AG09319 (cell line): ENCODE data around the gene DRD4.

Experiments used
- DNase-seq: peaks from one replicate; pipeline ENCODE4 v3.0.0-alpha.2; 2010; ENCODE audit warnings: low read depth; ENCODE audit errors: extremely low read depth
- TF ChIP-seq, protein P1 (sequence below): IDR thresholded peaks from 2 replicates; pipeline ENCODE4 v1.5.1; 2011; ENCODE audit warnings: low read depth, mild to moderate bottlenecking, inconsistent platforms, low read length, moderate library complexity

Gene DRD4

DNA sequence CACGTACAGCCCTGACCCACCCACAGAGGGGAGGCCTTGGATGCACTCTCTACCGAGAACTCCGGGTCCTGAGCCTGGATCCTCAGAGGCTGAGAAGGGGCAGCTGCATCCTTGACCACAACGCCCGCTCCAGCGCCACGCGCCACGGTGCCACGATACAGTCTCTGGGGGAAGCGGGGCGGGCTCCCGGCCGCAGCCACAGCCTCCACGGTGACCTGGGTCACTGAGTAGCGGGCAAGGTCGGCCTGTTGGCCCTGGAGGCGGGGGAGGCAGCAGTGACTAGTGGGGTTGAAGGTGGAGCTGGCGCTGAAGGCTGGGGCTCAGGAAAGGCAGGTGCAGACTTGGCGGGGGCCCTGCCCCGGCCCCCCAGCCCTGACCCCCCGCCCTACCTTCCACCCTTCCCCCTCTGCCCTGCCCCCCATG lies 17.4 kb upstream of the DRD4 start:
- TF ChIP-seq, protein P1, sequence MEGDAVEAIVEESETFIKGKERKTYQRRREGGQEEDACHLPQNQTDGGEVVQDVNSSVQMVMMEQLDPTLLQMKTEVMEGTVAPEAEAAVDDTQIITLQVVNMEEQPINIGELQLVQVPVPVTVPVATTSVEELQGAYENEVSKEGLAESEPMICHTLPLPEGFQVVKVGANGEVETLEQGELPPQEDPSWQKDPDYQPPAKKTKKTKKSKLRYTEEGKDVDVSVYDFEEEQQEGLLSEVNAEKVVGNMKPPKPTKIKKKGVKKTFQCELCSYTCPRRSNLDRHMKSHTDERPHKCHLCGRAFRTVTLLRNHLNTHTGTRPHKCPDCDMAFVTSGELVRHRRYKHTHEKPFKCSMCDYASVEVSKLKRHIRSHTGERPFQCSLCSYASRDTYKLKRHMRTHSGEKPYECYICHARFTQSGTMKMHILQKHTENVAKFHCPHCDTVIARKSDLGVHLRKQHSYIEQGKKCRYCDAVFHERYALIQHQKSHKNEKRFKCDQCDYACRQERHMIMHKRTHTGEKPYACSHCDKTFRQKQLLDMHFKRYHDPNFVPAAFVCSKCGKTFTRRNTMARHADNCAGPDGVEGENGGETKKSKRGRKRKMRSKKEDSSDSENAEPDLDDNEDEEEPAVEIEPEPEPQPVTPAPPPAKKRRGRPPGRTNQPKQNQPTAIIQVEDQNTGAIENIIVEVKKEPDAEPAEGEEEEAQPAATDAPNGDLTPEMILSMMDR = no peak
- DNase-seq = no peak

DNA sequence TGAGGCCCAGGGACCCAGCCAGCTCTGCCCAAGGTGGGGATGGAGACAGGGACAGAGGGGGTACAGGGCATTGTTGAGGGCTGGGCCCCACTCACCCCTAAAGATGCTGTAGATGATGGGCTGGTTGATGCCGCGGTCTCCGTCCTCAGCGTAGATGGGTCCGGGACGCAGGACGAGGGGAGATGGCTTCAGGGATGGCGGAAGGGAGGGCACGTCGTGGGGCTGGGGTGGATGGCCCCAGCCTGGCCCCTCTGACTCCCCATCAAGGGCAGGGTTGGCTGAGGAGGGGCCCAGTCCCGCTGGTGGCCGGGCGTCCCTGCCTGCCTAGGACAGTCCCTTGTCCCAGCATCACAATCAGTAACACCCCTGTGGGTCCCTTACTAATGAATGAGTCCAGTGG lies 16.9 kb upstream of the DRD4 start:
- DNase-seq = no peak
- TF ChIP-seq, protein P1 = no peak

DNA sequence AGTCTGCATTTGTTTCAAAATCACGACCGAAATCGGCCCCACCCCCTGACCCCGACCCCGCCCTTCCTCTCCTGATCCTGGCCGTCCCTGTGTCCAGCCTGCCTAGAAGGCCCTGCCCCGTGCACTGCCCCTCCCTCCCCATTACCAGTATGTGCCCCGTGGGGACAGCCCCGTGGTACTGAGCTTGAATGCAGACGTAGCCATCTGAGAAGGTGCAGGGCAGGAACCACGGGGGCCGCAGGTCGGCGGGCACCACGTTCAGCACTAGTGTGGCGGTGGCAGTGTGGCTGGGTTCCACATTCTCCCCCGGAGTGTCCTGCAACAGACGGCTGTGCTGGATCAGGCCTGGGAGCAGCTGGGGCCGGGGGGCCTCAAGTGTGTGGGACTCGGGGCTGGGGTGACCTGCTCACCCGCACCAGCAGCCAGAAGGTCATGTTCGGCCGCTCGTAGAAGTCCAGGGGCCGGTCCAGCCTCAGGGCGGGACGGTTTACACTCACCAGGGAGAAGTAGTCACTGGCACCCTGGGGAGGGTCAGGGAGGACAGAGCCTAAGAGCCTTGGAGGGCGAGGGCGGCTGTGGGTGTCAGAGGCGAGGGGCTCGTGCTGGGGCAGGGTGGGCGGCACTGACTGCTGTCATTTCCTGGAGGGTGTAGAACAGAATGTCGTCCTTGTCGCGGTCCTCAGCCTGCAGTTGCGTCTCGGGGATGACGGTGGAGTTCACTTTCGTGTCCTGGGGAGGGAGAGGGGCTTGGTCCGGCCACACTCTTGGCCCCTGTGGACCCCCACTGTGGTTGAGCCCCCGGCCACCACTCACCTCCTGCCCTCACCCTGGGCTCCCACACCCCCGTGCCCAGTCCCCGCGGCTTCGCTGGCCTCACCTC lies 15.9 kb upstream of the DRD4 start:
- TF ChIP-seq, protein P1 = no peak

DNA sequence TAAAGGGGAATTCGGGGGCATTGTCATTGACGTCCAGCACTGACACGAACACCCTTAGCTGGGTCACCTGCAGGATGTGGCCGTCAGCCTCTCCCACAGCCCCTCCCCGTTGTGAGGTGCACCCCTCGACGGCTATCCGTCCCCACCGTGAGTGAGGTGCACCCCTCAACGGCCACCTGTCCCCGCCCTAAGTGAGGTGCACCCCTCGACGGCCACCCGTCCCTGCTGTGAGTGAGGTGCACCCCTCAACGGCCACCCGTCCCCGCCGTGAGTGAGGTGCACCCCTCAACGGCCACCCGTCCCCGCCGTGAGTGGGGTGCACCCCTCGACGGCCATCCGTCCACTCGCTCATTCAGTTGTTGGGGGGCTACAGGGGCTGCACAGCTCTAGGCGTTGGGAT lies 15.2 kb upstream of the DRD4 start:
- TF ChIP-seq, protein P1 = no peak
- DNase-seq = no peak

More for the DNA sequence above, 15.9 kb upstream of the DRD4 start:
- DNase-seq = no peak

DNA sequence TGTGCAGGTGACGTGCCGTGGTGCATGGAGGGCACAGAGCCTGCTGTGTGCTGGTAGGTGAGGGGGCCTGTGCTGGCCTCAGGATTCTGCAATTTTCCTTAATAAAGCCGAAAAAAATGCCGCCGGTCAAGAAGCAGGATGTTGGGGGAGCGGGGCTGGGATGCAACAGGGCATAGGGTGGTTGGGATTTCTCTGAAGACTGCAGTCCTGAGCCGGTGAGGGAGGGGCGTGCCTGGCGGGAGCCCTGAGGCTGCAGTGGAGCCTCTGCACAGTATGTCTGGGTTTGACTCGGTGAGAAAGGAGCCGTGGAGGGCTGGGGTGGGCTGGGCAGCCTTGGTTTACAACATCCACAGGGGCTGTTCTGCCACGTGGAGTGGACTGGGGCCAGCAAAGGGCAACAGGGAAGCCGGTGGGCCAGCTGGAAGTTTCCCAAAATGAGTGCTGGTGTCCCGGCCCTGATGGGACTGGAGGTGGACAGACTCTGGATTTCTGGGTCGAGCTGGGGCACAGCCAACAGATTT lies 13.7 kb upstream of the DRD4 start:
- TF ChIP-seq, protein P1 = no peak
- DNase-seq = no peak

DNA sequence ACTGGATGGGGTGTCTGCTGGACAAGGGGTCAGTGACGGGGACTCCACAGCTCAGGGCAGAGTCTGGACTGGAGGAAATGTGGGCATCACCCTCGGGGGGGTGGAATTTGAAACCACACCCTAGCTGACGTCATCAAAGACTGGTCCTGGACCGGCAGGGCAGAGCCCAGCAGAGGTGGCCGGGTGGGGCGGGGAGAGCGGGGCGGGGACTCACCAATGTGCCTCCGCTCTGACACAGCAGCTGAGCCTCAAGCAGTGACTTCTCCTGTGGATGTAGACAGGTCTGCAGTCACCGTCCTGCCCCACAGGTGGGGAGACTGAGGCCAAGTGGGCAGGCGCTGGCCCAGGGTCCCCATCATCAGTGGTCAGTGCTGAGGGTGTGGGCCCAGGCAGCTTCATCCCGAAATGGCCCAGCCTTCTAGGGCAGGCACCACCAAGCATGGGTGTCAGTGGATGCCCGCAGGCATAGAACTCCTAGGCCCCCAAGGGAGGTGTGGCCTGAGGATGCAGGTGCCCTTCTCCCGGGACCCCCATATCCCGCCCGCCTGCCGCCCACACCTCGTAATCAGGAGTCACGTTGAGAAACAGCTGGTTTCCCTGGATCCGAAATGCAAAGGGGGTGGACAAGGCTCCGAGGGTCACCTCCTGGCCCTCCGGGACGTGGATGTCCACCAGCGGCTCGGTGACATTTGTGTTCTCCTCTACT lies 12.9 kb upstream of the DRD4 start:
- no peak for DNase-seq
- TF ChIP-seq, protein P1 = no peak
